Renal pelvis (tissue), 4 donors: ENCODE data around the gene PARP11. TPM values are rescaled to one million over a fixed set of nuclear protein-coding genes. Genes with fewer than 3 reads are reported as not detected.

Source experiments
- DNase-seq: peaks from one replicate; pipeline ENCODE4 v3.0.0-alpha.2; 2013
- polyA plus RNA-seq, 3 donors: library from polyadenylated mRNA; unstranded; fragments of 120-200 nt; gene quantifications; one replicate each; pipeline ENCODE4 v1.2.1, GENCODE V29; 2013; ENCODE audit not compliant: insufficient read length in 3 of 3

The PARP11 gene
- polyA plus RNA-seq, 3 donors, result 15.8 to 19.2 (median 17.6) TPM

DNA sequence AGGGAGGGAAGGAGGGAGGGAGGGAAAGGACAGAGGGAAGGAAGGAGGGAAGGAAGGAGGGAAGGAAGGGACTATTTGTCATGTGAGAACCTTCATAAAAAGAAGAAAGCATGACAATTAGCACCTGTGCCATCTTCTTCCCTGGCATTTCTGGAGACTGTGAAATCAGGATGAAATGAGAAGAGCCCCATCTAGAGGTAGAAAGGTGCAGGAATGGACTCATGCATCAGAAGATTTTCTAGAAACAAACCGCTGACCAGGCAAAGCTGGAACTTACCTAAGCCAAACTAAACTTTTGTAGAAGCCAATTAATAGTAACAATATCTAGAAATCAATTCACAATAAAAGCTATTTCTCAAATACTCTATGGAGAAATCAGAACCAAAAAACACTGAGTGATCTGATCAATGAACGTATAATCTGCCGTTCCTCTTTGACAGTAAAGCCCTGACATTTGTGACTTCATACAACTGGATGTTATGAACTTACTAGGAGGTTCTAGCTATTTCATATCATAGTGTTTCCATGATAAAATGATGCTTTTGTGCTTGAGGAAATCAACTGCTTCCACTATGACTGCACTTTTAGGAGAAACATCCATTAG, 95.9 kb downstream of the PARP11 start:
- DNase-seq, result peak; percentile 51

DNA sequence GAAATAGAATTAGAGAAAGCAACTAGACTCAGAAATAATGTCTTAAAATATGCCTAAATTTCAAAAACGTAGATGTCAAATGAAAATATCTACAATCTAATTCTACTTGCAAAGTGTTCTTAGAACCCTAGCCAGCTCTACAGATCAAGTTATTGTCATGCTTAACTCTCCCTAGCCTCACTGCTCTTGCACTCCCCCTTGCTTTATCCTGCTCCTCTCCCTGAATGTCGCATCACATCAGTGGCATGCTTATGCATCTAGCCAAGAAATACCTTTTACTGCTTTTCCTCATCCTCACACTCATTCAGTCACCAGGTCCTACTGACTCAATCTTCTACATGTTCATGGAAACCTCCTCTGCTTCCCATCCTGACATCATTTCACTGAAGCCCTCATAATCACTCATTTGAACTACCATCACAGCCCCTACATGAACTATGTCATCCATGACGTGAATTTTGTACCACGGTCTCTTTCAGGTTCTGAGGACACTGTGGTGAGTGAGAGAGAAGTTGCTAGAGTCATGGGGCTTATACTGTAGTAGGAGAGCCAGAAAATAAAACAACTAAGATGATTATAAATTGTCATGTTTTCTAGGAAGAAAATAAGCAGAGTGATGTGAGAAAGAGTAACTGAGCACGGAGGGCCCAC, 97.7 kb downstream of the PARP11 start:
- no peak for DNase-seq

DNA sequence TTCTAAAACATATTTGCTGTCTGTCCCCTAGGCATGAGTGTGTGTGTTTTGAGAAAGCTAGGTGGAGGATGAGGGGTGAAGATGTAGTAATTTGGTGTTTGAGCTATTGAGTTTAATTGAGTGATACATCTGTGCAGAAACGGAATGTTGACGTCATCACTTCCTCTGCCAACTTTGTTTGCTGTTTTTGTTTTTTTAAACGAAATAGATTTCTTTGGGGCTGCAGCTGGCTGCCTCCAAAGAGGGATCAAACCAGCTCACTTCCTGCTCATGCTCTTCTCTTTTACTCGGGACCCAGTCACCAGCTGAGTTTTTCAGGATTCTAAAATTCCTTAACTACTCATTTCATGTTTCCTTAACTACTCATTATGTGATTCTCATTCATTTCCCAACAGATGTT, 100.8 kb downstream of the PARP11 start:
- DNase-seq, result no peak

DNA sequence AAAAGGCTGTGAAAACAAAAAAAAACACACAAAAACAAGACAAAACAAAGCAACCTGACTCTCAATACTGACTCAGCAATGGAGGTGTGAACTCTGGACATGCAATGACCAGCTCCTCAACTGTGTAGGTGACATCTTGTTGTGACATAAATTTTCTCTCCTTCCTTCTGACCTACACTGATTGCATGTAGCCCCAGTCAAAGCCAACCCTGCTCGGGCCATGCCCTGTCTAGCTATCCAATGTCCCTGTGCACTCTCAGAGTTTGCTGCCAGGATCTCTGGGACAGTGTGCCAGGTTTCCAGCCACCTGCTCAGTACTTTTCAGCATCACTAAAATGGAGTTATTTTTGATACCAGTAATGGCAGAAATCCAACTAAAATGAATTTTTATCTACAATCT, 101.3 kb downstream of the PARP11 start:
- DNase-seq, result no peak

DNA sequence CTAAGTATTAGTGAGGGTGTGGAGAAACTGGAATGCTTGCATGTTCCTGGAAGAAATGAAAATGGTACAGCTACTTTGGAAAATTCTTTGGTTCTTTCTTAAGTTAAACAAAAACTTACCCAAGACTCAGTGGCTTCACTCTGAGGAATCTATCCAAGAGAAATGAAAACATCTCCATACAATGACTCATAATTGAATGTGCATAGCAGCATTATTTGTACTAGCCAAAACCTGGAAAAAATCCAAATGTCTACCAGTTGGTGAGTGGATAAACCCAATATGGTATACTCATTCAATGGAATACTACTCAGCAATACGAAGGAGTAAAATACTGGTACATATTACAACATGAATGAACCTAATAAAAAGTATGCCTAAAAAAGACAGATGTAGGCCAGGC, 102.3 kb downstream of the PARP11 start:
- no peak for DNase-seq

DNA sequence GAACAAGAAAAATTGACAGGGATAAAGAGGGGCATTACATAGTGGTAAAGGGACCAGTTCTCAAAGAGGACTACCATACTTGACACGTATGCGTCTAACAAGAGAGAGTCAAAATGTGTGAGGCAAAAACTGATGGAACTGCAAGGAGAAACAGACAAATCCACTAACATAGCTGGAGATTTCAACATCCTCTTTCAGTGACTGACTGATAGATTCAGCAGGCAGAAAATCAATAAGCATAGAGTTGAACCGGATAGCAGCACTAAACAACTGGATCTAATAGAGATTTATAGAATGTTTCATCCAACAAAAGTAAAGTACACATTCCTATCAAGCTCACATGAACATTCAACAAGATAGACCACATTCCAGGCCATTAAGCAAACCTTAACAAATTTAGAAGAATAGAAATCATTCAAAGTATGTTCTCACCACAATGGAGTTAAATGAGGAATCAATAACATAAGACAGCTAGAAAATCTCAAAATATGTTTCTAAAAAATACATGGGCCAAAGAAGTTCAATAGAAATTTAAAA, 104.2 kb downstream of the PARP11 start:
- DNase-seq, result no peak

DNA sequence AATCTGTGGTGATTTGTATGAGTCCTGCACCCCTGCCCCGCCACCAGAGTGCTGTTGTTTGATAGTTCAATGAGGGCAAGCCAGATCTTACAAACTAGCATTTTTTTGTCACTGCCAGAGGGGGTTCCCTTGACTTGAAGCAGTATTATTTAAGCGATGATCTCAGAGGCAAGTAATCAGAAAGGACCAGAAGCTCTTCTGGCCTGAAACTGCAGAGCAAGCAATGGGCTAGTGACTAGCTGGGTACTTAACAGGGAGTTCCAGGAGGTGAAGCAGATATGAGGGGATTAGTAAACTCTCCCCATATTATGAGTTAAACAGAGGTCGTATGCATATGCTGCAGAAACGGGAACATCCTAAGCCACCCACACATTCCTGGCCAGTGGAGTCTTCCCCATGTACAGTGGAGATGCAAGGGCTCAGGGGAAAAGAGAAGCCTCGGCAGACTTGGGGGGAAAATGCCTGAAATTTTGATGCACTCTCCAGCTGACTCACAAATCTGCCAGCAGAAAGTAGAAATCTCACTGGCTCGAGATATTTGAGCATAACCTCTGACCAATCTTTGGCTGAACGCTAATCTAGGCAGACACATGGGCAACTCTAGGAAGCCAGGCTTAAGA, 112.0 kb downstream of the PARP11 start:
- no peak for DNase-seq

DNA sequence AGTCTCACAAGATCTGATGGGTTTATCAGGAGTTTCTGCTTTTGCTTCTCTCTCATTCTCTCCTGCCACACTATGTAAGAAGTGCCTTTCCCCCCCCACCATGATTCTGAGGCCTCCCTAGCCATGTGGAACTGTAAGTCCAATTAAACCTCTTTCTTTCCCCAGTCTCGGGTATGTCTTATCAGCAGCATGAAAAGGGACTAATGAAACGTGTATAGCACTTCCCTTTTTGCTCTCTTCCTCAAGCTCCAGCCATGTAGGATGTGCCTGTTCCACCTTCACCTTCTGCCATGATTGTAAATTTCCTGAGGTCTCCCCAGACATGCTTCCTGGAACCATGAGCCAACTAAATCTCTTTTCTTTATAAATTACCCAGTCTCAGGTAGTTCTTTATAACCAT, 113.3 kb downstream of the PARP11 start:
- no peak for DNase-seq

Other genes starting within 250 kb of the PARP11 start
- 1 to 10 TPM; 1.3 to 1.7 (median 1.7) TPM for gene CRACR2A, start 120.3 kb downstream of the PARP11 start, polyA plus RNA-seq